ENCODE measurements around the gene SPEF2.

SPEF2 gene

DNA sequence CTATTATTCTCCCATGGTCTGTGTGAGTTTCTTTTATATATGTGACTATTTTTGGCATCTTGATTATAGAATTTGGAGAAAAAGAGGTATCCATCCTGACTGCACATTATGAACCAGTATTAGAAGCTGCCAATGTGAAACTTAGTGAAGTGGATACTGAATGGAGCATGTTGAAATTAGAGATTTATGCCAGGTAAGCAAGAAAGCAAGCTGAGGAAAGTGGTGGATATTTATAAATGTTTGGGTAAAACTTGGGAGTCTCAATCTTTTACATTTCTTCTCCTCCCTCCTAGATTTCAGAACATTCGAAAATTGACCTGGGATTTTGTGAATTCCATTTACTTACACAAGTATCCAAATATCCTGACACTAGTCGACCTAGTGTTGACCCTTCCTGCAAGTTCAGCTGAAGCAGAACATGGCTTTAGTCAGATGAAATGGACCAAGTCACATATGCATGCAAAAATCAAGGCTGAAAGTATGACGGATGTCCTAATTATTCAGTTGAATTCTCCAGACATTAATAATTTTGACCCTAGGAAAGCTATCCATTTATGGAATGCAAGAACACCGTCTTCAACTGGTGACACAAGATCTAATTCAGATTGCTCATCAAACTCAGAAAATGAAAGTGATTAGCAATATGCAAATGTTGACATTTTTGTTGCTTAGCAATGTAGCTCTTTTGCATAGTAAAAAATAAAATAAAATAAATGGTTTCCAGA is 172.2 kb downstream of the SPEF2 start:
- Mint-ChIP-seq H3K4me1 (peaks cover 9% of the 10 kb centered on the region), H3K9me3 (no peaks in the 10 kb centered on the region), H3K27me3 (ENCODE audit: low read depth) (peaks cover 4% of the 10 kb centered on the region), H3K27ac (no peak overlapping the region), H3K36me3 (ENCODE audit: low read depth) (no peaks in the 10 kb centered on the region), H3K4me3 (no peak overlapping the region)
- no peak for TF ChIP-seq CTCF (IDR thresholded peaks at IDR 0.05; ENCODE audit: unreplicated experiment in 3 of 3)

DNA sequence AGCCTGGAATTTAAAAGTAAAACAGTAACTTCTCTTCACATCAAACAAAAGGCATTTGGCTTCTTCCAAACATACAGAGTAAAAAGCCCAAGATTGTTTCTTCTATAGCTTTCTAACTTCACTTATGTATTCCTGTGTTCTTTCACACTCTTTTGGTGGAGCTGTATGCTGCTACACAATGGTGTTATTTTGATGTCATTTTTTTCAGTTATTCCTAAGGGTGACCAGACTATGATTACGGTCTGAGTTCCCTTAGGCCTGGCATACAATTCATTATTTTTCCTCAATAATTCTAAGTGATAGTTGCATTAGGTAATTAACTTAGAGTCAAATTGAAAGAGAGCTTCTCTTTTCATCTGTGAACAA is 172.8 kb downstream of the SPEF2 start:
- Mint-ChIP-seq H3K9me3 (no peaks in the 10 kb centered on the region), H3K36me3 (ENCODE audit: low read depth) (no peaks in the 10 kb centered on the region), H3K27me3 (ENCODE audit: low read depth) (peaks cover 4% of the 10 kb centered on the region), H3K4me3 (no peak overlapping the region), H3K27ac (no peak overlapping the region), H3K4me1 (peaks cover 12% of the 10 kb centered on the region)
- TF ChIP-seq CTCF (IDR thresholded peaks at IDR 0.05; ENCODE audit: unreplicated experiment in 3 of 3) = no peak

DNA sequence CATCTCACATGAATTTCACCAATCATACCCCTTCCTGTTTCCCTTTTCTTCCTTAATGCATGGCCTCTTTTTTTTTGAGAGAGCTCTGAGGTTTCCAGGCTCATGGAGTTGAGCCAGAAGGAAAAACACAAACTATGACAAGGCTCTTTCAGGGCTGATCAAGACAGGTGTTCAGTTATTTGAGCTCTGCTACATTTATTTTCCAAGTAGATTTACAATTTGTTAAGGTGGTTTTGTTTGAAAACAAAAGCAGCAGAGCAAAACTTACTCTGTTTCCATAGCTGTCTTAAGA is 176.6 kb downstream of the SPEF2 start:
- H3K4me1 Mint-ChIP-seq = peaks cover 18% of the 10 kb centered on the region
- peaks cover 4% of the 10 kb centered on the region for H3K27me3 Mint-ChIP-seq (ENCODE audit: low read depth)
- H3K4me3 Mint-ChIP-seq = no peak overlapping the region
- TF ChIP-seq CTCF (IDR thresholded peaks at IDR 0.05; ENCODE audit: unreplicated experiment in 3 of 3) = no peak
- H3K9me3 Mint-ChIP-seq = no peaks in the 10 kb centered on the region
- no peak overlapping the region for H3K27ac Mint-ChIP-seq
- no peaks in the 10 kb centered on the region for H3K36me3 Mint-ChIP-seq (ENCODE audit: low read depth)

DNA sequence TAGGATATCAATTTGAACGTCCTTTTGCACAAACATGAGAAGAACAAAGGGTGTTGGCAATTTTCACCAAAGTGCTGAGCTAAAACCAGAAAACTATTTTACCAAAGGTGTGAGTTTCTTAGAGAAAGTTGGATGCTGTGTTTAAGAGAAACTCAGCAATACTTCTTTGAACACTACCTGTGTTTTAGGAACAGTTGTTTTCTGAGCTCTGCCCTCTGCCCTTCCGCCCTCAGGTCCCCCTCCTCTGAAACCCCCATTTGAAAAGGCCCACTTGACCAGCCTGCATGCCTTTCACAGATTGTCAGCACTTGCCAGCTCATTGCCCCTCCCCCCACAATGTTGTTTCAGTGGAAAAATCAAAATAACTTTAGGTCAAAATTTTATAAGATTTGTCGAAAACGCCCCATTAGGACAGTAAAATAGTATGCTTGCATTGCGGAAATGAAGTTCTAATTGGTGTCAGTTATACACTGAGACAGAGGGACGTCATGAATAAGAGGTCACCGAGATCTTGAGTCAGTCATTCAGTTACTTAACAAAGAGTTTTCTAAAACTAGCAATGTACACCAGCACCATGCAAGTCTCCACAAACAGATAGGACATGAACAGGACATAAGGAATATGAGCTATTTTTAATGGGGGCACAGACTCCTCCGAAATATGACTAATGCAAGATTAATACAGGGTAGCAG is 177.2 kb downstream of the SPEF2 start:
- Mint-ChIP-seq H3K27me3 (ENCODE audit: low read depth) (peaks cover under 1% of the 10 kb centered on the region), H3K27ac (no peak overlapping the region), H3K4me1 (peaks cover 18% of the 10 kb centered on the region), H3K4me3 (no peak overlapping the region), H3K36me3 (ENCODE audit: low read depth) (no peaks in the 10 kb centered on the region), H3K9me3 (no peaks in the 10 kb centered on the region)
- no peak for TF ChIP-seq CTCF (IDR thresholded peaks at IDR 0.05; ENCODE audit: unreplicated experiment in 3 of 3)

DNA sequence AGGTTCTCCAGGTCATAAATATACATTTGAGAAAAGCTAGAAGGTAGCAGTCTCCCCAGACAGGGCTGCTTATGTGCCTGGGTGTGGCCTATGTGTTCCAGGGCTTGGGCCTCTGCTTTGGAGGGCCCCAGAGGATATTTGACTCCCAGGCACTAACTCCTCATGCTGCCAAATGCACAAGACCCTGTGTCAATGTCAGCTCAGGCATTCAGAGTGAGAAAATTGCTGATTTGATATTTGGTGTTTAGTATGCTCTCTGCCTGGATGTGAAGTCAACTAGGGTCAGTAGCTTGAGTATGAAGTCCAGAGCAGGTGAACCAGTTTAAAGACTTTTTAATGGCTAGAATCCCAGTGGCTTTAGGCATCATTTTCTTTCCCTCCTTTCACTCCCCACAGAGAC is 181.5 kb downstream of the SPEF2 start:
- H3K27ac Mint-ChIP-seq = no peak overlapping the region
- no peaks in the 10 kb centered on the region for H3K36me3 Mint-ChIP-seq (ENCODE audit: low read depth)

More for the DNA sequence above, 181.5 kb downstream of the SPEF2 start:
- Mint-ChIP-seq H3K27me3 (ENCODE audit: low read depth) (no peaks in the 10 kb centered on the region), H3K4me3 (no peak overlapping the region), H3K9me3 (no peaks in the 10 kb centered on the region), H3K4me1 (peaks cover 24% of the 10 kb centered on the region)
- TF ChIP-seq CTCF (IDR thresholded peaks at IDR 0.05; ENCODE audit: unreplicated experiment in 3 of 3) = no peak
